OCI-LY3 (cell line): ENCODE data around the gene PPP3CA.

ENCODE experiments used
- EZH2phosphoT487 ChIP-seq: fragments of 200-600 bp; shearing (Covaris generic); IDR thresholded peaks from 2 replicates; pipeline ENCODE4 v1.6.1; 2018; ENCODE audit warnings: antibody characterized with exemption, mixed run types, low read depth
- TF ChIP-seq, protein P1 (sequence below): fragments of 200-600, 300-600 bp; sonication (generic); IDR thresholded peaks from 2 replicates; pipeline ENCODE4 v1.5.1; 2014; ENCODE audit warnings: antibody characterized with exemption, low read length, low read depth

DNA sequence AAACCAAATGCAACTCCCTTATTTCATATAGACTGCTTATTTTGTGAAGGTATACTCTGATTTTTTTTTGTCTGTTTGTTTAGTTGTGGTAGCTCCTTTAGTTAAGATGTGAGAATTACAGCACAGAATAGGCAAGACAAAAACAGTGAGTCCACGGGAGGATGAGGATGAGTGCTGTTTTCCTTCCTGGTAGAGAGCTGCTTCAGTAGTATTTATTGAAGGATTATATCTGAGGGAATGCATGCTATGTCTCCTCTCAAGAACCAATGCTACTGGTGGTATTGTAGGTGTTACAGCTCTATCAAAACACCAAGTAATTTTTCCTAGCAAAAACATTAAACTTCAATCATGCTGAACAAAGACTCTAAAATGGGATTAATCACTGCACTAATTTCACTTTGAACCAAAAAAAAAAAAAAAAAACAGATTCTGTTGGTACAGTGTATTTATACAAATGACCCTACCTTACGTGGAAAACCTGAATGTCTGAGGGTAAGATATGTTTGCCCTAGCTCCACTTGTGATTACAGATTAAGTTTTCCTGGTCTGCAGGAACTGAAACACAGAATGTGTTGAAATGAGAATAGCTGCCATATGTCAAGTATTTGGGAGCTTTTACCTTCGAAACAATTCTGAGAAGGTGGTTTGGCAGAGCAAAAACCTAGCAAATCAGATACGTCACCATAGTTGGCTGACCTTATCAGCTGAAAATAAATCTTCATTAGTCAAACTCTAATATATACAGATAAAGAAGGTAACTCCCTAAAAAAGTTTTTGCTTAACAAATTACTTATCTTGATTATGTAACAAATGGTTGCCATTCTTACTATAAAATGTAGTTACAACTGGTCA is 40.3 kb downstream of the PPP3CA start:
- TF ChIP-seq, protein P1, sequence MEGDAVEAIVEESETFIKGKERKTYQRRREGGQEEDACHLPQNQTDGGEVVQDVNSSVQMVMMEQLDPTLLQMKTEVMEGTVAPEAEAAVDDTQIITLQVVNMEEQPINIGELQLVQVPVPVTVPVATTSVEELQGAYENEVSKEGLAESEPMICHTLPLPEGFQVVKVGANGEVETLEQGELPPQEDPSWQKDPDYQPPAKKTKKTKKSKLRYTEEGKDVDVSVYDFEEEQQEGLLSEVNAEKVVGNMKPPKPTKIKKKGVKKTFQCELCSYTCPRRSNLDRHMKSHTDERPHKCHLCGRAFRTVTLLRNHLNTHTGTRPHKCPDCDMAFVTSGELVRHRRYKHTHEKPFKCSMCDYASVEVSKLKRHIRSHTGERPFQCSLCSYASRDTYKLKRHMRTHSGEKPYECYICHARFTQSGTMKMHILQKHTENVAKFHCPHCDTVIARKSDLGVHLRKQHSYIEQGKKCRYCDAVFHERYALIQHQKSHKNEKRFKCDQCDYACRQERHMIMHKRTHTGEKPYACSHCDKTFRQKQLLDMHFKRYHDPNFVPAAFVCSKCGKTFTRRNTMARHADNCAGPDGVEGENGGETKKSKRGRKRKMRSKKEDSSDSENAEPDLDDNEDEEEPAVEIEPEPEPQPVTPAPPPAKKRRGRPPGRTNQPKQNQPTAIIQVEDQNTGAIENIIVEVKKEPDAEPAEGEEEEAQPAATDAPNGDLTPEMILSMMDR, result no peak
- TF ChIP-seq EZH2phosphoT487, result no peak
